Activated naive CD4-positive, alpha-beta T cell treated with anti-CD3 and anti-CD28 coated beads, Interleukin-2, amount 50 U/mL, for 24 hours (primary cell): ENCODE results near the gene IL17RE.
"Not testable (repeated sequence)": the region's sequence is repeated elsewhere in the genome, so short reads cannot be mapped to it uniquely, and the experiment has no call there.

ENCODE experiments used
- H3K27ac Mint-ChIP-seq: one replicate; pipeline ENCODE4 v1.8.0; 2021; ENCODE audit warnings: mild to moderate bottlenecking, mixed read lengths
- H3K27me3 Mint-ChIP-seq: one replicate; pipeline ENCODE4 v1.8.0; 2021; ENCODE audit warnings: mixed read lengths
- H3K36me3 Mint-ChIP-seq: one replicate; pipeline ENCODE4 v1.8.0; 2021; ENCODE audit warnings: mixed read lengths
- H3K4me1 Mint-ChIP-seq: one replicate; pipeline ENCODE4 v1.8.0; 2021; ENCODE audit warnings: mixed read lengths
- H3K4me3 Mint-ChIP-seq: one replicate; pipeline ENCODE4 v1.8.0; 2021; ENCODE audit warnings: mild to moderate bottlenecking, mixed read lengths
- H3K9me3 Mint-ChIP-seq: one replicate; pipeline ENCODE4 v1.8.0; 2021; ENCODE audit warnings: mixed read lengths

IL17RE gene

GRCh38 chr3:9893739-9894138, 8.9 kb upstream of the IL17RE start:
- Mint-ChIP-seq H3K27me3 (no peaks in the 10 kb centered on the region), H3K4me3 (peak overlapping the region; percentile 67), H3K27ac (peak overlapping the region; percentile 79), H3K36me3 (peaks cover 27% of the 10 kb centered on the region), H3K9me3 (peaks cover 5% of the 10 kb centered on the region), H3K4me1 (peaks cover 72% of the 10 kb centered on the region)

- H3K9me3 Mint-ChIP-seq, H3K4me3 Mint-ChIP-seq, H3K27me3 Mint-ChIP-seq: not testable (repeated sequence)
- Mint-ChIP-seq H3K4me1 (peaks cover 66% of the 10 kb centered on the region), H3K27ac (peak overlapping the region; percentile 85), H3K36me3 (peaks cover 27% of the 10 kb centered on the region)
Measured at GRCh38 chr3:9895715-9896114, 6.9 kb upstream of the IL17RE start.

- H3K27me3 Mint-ChIP-seq, H3K4me3 Mint-ChIP-seq, H3K9me3 Mint-ChIP-seq, H3K27ac Mint-ChIP-seq: not testable (repeated sequence)
- Mint-ChIP-seq H3K36me3 (peaks cover 25% of the 10 kb centered on the region), H3K4me1 (peaks cover 64% of the 10 kb centered on the region)
Measured at GRCh38 chr3:9896755-9897407, 5.8 kb upstream of the IL17RE start.

DNA sequence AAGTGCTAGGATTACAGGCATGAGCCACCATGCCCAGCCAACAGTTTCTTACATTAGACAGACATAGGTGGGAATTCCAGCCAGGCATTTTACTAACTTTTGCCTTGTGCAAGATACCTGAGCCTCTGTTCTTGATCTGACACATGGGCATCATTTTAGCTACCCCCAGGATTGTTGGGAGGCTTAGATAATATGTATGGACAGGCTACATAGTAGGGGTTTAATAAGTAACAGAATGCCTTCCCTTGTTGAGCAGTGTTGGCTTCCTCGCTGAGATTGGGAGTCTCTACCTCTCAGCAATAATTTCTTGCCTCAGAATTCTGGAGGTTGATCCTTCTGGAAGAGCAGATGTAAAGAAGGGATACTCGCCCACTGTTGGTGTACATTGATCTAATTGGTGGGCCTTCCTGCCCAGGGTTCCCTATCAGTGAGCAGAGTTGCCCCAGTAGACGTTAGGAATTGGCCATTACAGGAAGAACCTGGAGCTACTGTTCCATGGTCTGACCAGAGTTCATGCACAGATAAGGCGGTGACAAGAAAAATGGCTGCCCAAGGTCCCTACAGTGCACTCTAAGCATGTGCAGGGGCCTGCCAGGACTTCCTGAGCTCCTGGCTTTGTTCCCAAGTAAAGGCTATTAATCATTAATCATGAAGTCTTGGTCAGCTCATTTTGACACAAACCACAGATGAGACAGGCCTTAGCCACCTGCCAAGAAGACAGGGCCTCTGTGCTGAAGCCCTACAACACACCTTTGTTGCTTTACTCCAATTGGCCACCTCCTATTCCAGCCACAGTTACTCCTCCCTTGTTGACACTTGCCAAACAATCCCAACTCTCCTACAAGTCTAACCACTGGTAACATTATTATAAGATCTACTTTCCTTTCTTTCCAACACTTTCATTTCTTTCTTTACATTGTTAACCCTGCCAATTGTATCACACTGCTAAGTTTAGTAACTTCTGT, 5.0 kb upstream of the IL17RE start:
- Mint-ChIP-seq H3K36me3 (peaks cover 19% of the 10 kb centered on the region), H3K27ac (peak overlapping the region; percentile 80), H3K4me1 (peaks cover 65% of the 10 kb centered on the region)

GRCh38 chr3:9898467-9899241, 4.0 kb upstream of the IL17RE start:
- Mint-ChIP-seq H3K4me1 (peaks cover 64% of the 10 kb centered on the region), H3K27me3 (no peaks in the 10 kb centered on the region), H3K9me3 (peaks cover 5% of the 10 kb centered on the region), H3K27ac (peak overlapping the region; percentile 80), H3K4me3 (no peak overlapping the region), H3K36me3 (peaks cover 12% of the 10 kb centered on the region)

More for the DNA sequence above, 5.0 kb upstream of the IL17RE start:
- Mint-ChIP-seq H3K27me3 (no peaks in the 10 kb centered on the region), H3K4me3 (no peak overlapping the region), H3K9me3 (peaks cover 5% of the 10 kb centered on the region)

GRCh38 chr3:9899289-9899791, 3.3 kb upstream of the IL17RE start:
- H3K4me1 Mint-ChIP-seq: peaks cover 62% of the 10 kb centered on the region
- no peaks in the 10 kb centered on the region for H3K27me3 Mint-ChIP-seq
- peak overlapping the region; percentile 17 for H3K27ac Mint-ChIP-seq
- H3K9me3 Mint-ChIP-seq: peaks cover 5% of the 10 kb centered on the region
- H3K4me3 Mint-ChIP-seq: no peak overlapping the region
- H3K36me3 Mint-ChIP-seq: peaks cover 7% of the 10 kb centered on the region

- H3K27me3 Mint-ChIP-seq, H3K27ac Mint-ChIP-seq, H3K9me3 Mint-ChIP-seq, H3K36me3 Mint-ChIP-seq, H3K4me3 Mint-ChIP-seq: not testable (repeated sequence)
- H3K4me1 Mint-ChIP-seq: peaks cover 48% of the 10 kb centered on the region
Measured at GRCh38 chr3:9900965-9901415, 1.7 kb upstream of the IL17RE start.

DNA sequence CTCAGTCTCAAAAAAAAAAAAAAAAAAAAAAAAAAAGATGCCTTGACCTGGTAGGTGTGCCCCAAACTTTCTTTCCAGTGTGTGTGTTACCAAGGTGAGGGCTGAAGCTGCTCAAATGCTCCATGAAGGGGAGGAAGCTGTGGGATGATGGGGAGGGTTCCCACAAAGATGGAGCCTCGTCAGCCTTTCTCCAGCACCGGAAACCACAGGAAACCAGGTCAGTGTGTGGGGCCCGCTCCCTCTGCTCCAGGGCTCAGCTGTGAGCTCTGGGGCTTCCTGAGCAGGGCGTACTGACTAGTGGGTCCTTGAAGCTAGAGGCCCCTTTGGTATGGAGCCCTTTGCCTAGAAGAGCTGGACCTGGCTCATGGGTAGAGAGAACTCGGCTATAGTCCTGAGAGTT, 681 bp upstream of the IL17RE start:
- peaks cover 39% of the 10 kb centered on the region for H3K4me1 Mint-ChIP-seq
- no peaks in the 10 kb centered on the region for H3K27me3 Mint-ChIP-seq
- H3K27ac Mint-ChIP-seq: no peak overlapping the region
- no peak overlapping the region for H3K4me3 Mint-ChIP-seq
- H3K36me3 Mint-ChIP-seq: peaks cover 2% of the 10 kb centered on the region
- no peaks in the 10 kb centered on the region for H3K9me3 Mint-ChIP-seq

- Mint-ChIP-seq H3K9me3 (no peaks in the 10 kb centered on the region), H3K27ac (no peak overlapping the region)
Measured at GRCh38 chr3:9903238-9903624, 583 bp downstream of the IL17RE start.

GRCh38 chr3:9903904-9904303, 1.3 kb downstream of the IL17RE start:
- H3K27ac Mint-ChIP-seq: no peak overlapping the region
- H3K4me3 Mint-ChIP-seq: no peak overlapping the region

More at GRCh38 chr3:9903238-9903624, 583 bp downstream of the IL17RE start:
- H3K4me3 Mint-ChIP-seq: peak overlapping the region; percentile 34
- H3K4me1 Mint-ChIP-seq: peaks cover 33% of the 10 kb centered on the region
- no peaks in the 10 kb centered on the region for H3K36me3 Mint-ChIP-seq
- no peaks in the 10 kb centered on the region for H3K27me3 Mint-ChIP-seq

GRCh38 chr3:9906480-9906879, 3.8 kb downstream of the IL17RE start:
- Mint-ChIP-seq H3K4me1 (peaks cover 31% of the 10 kb centered on the region), H3K27me3 (no peaks in the 10 kb centered on the region), H3K4me3 (no peak overlapping the region), H3K9me3 (no peaks in the 10 kb centered on the region), H3K36me3 (no peaks in the 10 kb centered on the region), H3K27ac (no peak overlapping the region)

More at GRCh38 chr3:9903904-9904303, 1.3 kb downstream of the IL17RE start:
- no peaks in the 10 kb centered on the region for H3K27me3 Mint-ChIP-seq
- peaks cover 27% of the 10 kb centered on the region for H3K4me1 Mint-ChIP-seq
- no peaks in the 10 kb centered on the region for H3K36me3 Mint-ChIP-seq
- H3K9me3 Mint-ChIP-seq: no peaks in the 10 kb centered on the region

- H3K4me1 Mint-ChIP-seq: peaks cover 21% of the 10 kb centered on the region
- no peaks in the 10 kb centered on the region for H3K36me3 Mint-ChIP-seq
- no peak overlapping the region for H3K27ac Mint-ChIP-seq
Measured at GRCh38 chr3:9908286-9908685, 5.6 kb downstream of the IL17RE start.

GRCh38 chr3:9909221-9910013, 6.8 kb downstream of the IL17RE start:
- Mint-ChIP-seq H3K4me1 (peaks cover 13% of the 10 kb centered on the region), H3K27ac (peak overlapping the region; percentile 1), H3K9me3 (no peaks in the 10 kb centered on the region), H3K4me3 (no peak overlapping the region), H3K27me3 (peaks cover 2% of the 10 kb centered on the region), H3K36me3 (no peaks in the 10 kb centered on the region)

More at GRCh38 chr3:9908286-9908685, 5.6 kb downstream of the IL17RE start:
- no peaks in the 10 kb centered on the region for H3K9me3 Mint-ChIP-seq
- H3K27me3 Mint-ChIP-seq: peaks cover 2% of the 10 kb centered on the region
- no peak overlapping the region for H3K4me3 Mint-ChIP-seq

DNA sequence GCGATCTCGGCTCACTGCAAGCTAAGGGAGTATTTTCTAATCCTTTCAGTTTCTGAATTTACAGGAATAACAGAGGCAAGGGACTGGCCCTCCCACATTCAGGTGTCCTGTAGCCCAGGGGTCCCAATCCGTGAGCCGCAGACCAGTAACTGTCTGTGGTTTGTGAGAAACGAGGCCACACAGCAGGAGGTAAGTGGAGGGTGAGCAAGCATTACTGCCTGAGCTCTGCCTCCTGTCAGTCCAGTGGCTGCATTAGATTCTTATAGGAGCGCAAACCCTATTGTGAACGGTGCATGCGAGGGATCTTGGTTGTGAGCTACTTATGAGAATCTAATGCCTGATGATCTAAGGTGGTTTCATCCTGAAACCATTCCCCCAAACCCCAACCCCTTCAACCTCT, 9.2 kb downstream of the IL17RE start:
- Mint-ChIP-seq H3K9me3 (no peaks in the 10 kb centered on the region), H3K36me3 (no peaks in the 10 kb centered on the region), H3K4me1 (peaks cover 16% of the 10 kb centered on the region), H3K4me3 (no peak overlapping the region), H3K27ac (no peak overlapping the region), H3K27me3 (peaks cover 2% of the 10 kb centered on the region)
